Head of caudate nucleus (tissue), 42 donors: ENCODE measurements around the gene ZBP1.

ENCODE experiments used
- DNase-seq, 42 donors: peaks; one replicate each; pipeline versions ENCODE4 v3.0.0 to v3.0.0-alpha.2; 2020 to 2021; ENCODE audit warnings: mixed read lengths in 7 of 42
- intact Hi-C: fragments of 100-400 bp; cut with DNase I; formaldehyde crosslinking; loops from one replicate; pipeline ENCODE4 v1.15.0; 2022

Gene ZBP1

GRCh38 chr20:57573894-57574293 lies 46.3 kb downstream of the ZBP1 start:
- intact Hi-C loops, result no loop called here
- DNase-seq, result no peak

- DNase-seq, result no peak
- intact Hi-C loops, result no loop called here
Measured at GRCh38 chr20:57573242-57573641, 47.0 kb downstream of the ZBP1 start.

- DNase-seq, result no peak
- intact Hi-C loops, result no loop called here
Measured at GRCh38 chr20:57571782-57572416, 48.3 kb downstream of the ZBP1 start.

GRCh38 chr20:57570920-57571319 lies 49.3 kb downstream of the ZBP1 start:
- intact Hi-C loops, result no loop called here
- no peak for DNase-seq

GRCh38 chr20:57570145-57570850 lies 49.9 kb downstream of the ZBP1 start:
- DNase-seq, result no peak
- intact Hi-C loops, result no loop called here

GRCh38 chr20:57568960-57569359 lies 51.3 kb downstream of the ZBP1 start:
- no peak for DNase-seq
- intact Hi-C loops, result no loop called here

GRCh38 chr20:57568088-57568896 lies 51.9 kb downstream of the ZBP1 start:
- intact Hi-C loops, result no loop called here
- no peak for DNase-seq

GRCh38 chr20:57567471-57568079 lies 52.7 kb downstream of the ZBP1 start:
- DNase-seq, result no peak

GRCh38 chr20:57566803-57567459 lies 53.3 kb downstream of the ZBP1 start:
- intact Hi-C loops, result no loop called here
- DNase-seq, result no peak

More at GRCh38 chr20:57567471-57568079, 52.7 kb downstream of the ZBP1 start:
- intact Hi-C loops, result no loop called here

GRCh38 chr20:57566399-57566798 lies 53.8 kb downstream of the ZBP1 start:
- intact Hi-C loops, result no loop called here
- no peak for DNase-seq

GRCh38 chr20:57564951-57565642 lies 55.1 kb downstream of the ZBP1 start:
- intact Hi-C loops, result no loop called here

GRCh38 chr20:57564180-57564802 lies 55.9 kb downstream of the ZBP1 start:
- no peak for DNase-seq
- intact Hi-C loops, result no loop called here

More at GRCh38 chr20:57564951-57565642, 55.1 kb downstream of the ZBP1 start:
- no peak for DNase-seq

GRCh38 chr20:57563522-57563921 lies 56.7 kb downstream of the ZBP1 start:
- no peak for DNase-seq
- intact Hi-C loops, result no loop called here

GRCh38 chr20:57562541-57563465 lies 57.4 kb downstream of the ZBP1 start:
- intact Hi-C loops, result no loop called here
- DNase-seq, result no peak

GRCh38 chr20:57561356-57562279 lies 58.6 kb downstream of the ZBP1 start:
- intact Hi-C loops, result no loop called here
- DNase-seq, result no peak
